Measurements from ENCODE around the gene LETM1.
A peak's percentile ranks its signal among the peaks of the same experiment; 100 is the strongest.

DNA sequence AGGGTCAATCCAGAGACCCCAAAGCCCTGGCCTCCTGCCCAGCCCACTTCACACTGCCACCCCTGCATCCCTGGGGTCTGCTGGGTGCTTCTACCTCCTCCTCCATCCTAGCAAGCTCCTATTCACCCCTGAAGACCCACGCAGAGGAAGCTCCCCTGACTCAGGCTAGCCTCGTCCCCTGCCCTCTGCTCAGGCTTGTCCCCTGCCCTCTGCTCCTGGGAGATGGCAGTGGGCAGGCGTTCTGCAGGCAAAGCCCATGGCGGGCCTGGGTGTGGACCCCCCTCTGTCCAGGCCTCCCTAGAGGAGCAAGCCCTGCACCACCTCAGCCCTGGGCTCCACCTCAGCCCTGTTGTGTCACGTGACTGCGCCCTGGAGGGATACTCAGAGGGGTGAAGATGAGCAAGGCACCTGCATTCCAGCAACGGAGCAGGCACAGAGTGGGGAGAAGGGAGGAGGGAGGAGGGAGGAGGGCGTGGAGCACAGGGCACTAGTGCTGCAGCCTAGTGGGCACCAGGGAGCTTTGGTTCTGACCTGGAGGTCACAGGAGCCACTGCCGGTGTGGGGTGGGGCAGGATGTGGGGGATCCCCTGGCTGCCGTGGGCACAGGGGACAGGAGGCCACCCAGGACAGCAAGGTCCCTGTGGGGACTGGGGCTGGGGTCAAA, 90.4 kb downstream of the LETM1 start:
- TF ChIP-seq BACH1 (IDR thresholded peaks at IDR 0.05; ENCODE audit: low read length) (no peak), CBX5 (IDR thresholded peaks at IDR 0.05; ENCODE audit: low read depth, low read length) (no peak), EGR1 (IDR thresholded peaks at IDR 0.05; ENCODE audit: borderline replicate concordance, low read depth, low read length) (no peak), JUND (IDR thresholded peaks at IDR 0.05; ENCODE audit: low read length) (no peak)
- TF ChIP-seq, protein P1, sequence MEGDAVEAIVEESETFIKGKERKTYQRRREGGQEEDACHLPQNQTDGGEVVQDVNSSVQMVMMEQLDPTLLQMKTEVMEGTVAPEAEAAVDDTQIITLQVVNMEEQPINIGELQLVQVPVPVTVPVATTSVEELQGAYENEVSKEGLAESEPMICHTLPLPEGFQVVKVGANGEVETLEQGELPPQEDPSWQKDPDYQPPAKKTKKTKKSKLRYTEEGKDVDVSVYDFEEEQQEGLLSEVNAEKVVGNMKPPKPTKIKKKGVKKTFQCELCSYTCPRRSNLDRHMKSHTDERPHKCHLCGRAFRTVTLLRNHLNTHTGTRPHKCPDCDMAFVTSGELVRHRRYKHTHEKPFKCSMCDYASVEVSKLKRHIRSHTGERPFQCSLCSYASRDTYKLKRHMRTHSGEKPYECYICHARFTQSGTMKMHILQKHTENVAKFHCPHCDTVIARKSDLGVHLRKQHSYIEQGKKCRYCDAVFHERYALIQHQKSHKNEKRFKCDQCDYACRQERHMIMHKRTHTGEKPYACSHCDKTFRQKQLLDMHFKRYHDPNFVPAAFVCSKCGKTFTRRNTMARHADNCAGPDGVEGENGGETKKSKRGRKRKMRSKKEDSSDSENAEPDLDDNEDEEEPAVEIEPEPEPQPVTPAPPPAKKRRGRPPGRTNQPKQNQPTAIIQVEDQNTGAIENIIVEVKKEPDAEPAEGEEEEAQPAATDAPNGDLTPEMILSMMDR (IDR thresholded peaks at IDR 0.05; ENCODE audit: control extremely low read depth in 1 of 3, insufficient read depth in 1 of 3, low read depth in 1 of 3, low read length in 3 of 3): no peak
- TF ChIP-seq, protein P2, sequence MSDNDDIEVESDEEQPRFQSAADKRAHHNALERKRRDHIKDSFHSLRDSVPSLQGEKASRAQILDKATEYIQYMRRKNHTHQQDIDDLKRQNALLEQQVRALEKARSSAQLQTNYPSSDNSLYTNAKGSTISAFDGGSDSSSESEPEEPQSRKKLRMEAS (IDR thresholded peaks at IDR 0.05): 0 out of 2 replicates have a peak, but pooled peaks have one; percentile 25
